SKM-1 (cell line): ENCODE results near the gene FMN1.
A peak's percentile ranks its signal among the peaks of the same experiment; 100 is the strongest.

Experiments
- DNase-seq: peaks from one replicate; lab custom pipeline; 2025; ENCODE audit not compliant: unreplicated experiment; lab: John Stamatoyannopoulos, UW

FMN1 gene

DNA sequence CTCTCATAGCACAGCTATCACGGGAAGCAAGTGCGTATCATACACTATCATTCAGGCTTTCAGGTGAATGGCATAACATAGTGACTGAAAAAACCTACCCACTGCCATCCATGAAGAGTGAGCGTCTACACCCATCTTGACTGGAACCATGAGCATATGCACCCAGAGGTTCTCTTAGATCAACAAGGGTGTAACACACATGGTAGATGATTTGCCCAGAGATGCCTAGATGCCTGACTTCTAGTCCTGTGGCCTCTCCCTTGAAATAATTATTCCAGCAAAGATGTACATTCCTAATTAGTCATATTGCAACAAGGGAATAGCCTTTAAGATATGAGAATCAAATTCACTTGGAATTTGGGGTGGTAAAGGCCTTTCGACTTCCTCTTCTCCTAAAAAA, 248.3 kb downstream of the FMN1 start:
- no peak for DNase-seq

DNA sequence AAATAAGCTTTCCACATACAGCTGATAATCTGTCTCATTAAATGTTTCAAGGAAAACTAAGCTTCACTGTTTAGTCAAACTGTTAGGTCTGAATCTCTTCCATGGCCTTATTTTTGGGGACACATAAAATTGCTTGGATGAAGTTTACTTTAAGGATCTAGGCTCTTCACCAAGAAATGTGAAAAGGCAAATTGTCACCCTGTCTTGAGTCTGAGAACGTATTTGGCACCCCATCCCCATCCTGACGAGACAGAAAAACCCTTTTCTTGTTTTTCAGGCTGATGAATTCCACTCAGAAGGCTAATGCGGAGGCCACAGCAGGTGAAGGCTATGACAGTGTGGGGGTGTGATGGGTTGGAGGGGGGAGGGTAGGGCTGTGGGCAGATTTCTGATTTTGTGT, 250.1 kb downstream of the FMN1 start:
- no peak for DNase-seq

- DNase-seq = no peak
These were observed 250.8 kb downstream of the FMN1 start for GRCh38 chr15:32943711-32944110.

GRCh38 chr15:32942401-32942841, 252.1 kb downstream of the FMN1 start:
- no peak for DNase-seq

DNA sequence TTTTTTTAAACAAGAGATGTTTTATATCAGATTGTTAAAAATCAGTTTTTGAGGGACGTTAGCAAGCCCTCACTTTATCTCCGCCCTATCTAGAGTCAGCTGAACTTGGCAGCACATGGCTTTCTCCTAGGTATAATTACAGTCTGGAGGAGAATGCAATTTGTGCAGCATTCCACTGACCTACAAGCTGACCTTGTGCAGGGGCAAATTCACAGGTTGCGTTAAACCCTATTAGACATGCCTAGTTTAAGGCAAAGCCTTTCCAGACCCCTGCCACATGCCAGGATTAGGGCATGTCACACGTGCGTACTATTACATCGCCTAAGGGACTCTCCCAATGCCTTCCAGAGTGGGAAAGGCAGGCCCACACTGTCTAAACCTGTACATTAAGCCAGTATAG, 252.7 kb downstream of the FMN1 start:
- no peak for DNase-seq

DNA sequence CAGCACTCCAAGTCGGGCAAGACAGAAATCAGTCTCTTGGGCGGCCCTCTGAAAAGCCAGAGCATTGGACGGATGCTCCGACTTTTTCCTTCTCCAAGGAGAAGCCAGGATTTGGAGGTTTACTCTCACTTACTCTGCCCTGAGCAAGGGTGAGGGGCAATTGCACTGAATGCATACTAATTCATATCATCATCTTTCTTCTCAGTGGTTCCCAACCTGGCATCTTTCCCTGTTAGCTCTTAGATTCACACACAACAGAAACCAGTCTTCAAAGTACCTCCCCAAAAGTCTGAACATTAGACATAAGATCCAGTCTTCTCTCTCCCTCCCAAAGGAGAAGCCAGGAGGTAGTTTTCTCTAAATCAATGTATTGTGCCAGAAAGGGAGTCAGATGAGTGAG, 257.5 kb downstream of the FMN1 start:
- DNase-seq = no peak

DNA sequence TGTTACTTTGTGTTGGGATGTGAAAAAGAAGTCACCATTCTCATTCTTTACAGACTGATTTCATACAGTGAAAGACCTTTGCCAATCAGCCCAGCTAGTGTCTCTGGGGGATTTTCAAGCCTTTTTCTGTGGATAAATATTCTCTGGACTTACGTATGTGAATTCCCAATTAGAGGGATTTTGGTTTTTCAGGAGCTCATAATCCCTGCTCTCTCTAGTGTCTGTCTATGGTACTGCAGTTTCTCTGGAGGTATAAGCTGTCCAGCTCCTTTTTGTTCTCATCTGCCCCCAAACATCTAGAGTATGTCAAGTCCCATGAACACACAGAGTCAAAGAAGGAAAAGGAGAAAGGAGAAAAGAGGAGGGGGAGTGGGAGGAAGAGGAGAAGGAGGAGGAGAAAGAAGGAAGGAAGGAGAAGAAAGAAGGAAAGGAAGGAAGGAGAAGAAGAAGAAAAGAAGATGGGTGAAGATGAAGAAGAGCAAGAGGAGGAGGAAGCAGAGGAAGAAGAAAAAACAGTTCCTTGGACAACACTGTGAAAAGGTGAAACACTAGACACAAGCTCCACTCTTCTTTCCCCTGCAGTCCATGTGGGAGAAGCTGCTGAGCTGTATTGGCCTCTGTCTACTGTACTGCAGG, 258.1 kb downstream of the FMN1 start:
- DNase-seq = no peak

GRCh38 chr15:32935139-32935538, 259.4 kb downstream of the FMN1 start:
- no peak for DNase-seq

GRCh38 chr15:32933236-32933635, 261.3 kb downstream of the FMN1 start:
- no peak for DNase-seq

DNA sequence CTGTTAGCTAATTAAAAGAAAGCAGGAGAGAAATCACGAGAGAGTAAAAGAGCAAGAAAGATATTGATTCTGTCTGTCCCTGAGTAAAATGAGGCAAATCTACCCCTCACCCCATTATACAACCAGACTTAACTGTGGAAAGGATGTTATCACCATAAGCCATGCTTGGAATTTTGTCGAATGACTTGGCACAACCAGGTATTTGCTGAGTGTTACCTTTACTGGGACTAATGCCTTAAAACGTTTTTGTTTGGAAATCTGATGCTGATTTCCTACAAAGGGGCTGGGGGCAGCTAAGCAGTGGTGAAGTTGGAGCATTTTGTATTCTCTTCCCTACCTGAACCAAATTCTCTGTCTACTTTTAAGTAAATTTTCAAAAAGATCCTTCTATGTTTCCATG, 265.6 kb downstream of the FMN1 start:
- DNase-seq = no peak

DNA sequence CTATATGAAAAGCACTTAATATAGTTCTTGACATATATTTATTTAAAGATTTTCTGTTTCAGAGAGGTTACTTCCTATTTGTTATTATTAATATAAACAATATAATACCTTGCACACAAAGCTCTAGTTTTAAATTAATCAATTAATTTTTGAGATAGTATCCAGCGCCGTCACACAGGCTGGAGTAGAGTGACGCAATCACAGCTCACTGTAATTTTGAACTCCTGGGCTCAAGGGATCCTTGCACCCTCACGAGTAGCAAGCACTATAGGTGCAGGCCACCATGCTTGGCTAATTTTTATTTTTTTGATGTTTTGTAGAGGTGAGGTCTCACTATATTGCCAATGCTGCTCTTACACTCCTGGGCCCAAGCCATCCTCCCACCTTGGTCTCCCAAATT, 267.4 kb downstream of the FMN1 start:
- no peak for DNase-seq

- DNase-seq = no peak
These were observed 271.3 kb downstream of the FMN1 start for GRCh38 chr15:32923176-32923575.

DNA sequence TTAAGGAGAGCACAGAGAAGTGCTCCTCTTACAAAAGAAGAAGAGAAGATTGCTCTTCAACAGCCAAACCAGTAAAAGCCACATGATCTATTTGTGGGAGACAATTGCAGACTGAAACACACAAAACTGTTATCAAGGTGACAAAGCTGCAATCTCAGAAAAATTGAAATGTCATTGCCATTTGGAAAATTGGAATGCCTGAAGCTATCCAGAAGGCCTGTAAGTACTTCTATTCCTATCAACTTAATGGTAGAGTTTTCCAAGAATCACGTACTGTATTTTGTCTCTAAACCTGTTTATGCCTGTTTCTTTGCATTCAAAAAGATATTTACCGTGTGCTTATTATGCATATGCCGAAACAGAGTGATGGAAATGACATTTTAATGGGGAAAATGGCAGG, 272.0 kb downstream of the FMN1 start:
- no peak for DNase-seq

GRCh38 chr15:32919749-32920414, 274.6 kb downstream of the FMN1 start:
- no peak for DNase-seq

- DNase-seq = no peak
These were observed 276.0 kb downstream of the FMN1 start for GRCh38 chr15:32918547-32918946.

DNA sequence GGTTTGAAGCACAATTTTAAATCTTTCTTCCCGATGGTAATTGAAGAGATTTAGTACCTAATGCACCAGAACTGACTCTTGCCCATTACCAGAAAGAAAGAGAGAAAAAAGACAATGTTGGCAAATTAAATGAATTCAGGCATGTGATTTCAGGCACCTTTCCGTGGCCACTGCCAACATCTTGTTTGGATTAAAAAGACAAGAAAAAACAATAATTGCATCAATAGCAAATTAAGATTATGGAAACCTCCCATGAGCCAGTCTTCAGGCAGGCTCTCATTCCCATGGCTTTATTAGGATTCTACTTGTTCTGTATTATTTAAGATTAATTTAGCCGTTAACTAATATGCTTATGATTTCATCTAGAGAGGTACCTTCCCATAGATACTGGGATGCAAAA, 283.7 kb downstream of the FMN1 start:
- no peak for DNase-seq

GRCh38 chr15:32909431-32909830, 285.1 kb downstream of the FMN1 start:
- no peak for DNase-seq

DNA sequence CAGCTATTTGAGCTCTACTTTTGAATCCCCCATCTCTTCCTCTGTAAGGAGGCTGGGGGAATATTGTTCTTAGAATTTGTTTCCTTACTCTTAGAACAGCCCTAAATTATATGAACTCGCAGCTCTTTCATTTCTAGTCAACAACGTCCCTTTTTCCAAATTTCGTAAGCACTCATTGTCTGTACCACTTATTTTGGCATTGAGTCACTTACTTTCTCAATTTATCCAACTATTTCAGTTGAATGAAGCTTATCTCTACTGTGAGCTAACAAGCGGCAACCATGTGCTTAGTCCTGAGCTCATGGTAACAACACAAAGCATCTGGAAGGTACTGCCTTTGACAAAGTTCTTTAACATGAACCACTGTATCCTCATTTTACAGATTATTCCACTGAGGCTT, 285.6 kb downstream of the FMN1 start:
- peak; percentile 6 for DNase-seq

DNA sequence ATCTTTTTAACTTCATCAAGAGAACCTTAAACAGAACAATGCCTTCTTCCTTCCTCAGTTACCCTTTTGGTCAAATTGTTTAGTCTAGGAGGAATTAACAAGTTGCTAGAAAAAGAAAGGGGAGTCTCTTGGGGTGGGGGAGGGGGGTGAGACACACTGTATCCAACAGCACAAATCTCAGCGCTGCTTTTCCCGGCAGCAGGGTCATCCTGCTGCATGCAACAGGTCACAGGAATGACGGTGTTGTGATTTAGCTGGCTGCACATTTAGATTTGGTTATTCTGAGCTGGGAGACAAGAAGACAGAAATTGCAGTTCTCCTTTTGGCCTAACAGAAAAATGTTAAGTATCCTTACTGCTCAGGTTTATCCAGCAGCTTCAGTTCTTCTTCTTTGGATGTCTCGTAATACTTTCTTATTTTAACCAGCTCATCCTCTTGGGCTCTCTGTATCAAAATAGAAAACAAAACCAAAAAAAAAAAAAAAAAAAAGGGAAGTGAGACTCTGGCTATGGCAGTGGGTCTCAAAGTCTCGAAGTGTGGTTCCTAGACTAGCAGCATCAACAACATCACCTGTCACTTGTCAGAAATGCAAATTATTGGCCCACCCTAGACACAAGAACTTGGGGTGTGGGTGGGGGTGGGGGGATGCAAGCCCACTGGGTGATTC, 286.2 kb downstream of the FMN1 start:
- peak; percentile 55 for DNase-seq

DNA sequence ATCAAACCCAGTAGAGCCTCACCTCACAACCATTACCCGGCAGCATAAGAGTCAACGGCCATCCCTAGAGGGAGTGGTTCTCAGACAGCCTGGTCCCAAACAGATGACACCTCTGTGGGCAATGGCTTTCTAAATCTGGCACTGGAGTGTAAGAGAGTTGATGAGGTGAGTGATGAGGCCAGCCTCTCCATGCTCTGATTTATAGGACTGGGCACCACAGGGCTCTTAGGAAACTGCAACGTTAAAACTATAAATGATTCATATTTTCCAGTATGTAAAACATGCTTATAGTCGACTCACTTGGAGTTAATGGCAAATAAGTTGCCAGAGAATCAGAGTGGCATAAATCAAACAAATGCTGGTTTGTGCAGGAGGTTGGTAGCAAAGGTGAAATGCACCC, 289.0 kb downstream of the FMN1 start:
- no peak for DNase-seq

- no peak for DNase-seq
These were observed 290.1 kb downstream of the FMN1 start for GRCh38 chr15:32904448-32904847.

DNA sequence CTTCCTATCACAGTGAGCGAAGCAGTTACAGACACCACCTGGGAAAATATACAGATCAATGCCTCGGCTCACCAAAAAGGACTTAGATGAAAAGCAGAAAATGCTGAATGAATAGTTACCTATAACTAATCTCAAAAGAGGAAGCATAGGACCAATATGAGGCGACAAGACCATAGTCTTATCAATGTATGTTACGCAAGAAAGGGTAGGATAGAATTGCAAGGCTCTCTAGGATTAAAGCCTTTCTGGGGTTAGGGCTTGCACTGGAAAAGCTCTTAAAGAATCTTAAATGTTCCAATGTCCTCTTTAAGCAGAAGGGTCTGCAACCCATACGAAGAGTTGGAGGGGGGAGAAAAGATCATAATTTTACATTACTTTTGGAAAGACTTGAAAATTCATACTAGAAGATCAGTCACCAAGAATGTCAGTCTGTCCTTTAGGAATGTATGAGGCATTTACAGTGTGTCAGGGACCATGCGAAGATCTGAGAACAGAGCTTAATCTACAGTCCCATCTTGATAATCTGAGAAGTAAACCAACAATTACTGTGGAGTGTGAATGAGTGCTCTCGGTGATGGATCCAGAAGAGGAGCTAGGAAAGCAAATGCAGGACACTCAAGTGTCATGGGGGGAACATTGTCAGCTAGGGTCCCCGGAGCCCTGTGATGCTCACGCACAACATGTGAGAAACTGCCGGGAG, 290.8 kb downstream of the FMN1 start:
- no peak for DNase-seq
